Measurements from ENCODE around the gene POMC. TPM values are rescaled to one million over a fixed set of nuclear protein-coding genes. Genes with fewer than 3 reads are reported as not detected.
"Not testable (repeated sequence)": the region's sequence is repeated elsewhere in the genome, so short reads cannot be mapped to it uniquely, and the experiment has no call there.

Gene POMC
- total RNA-seq, 1 experiment from 2014 or later: not detected

- Mint-ChIP-seq H3K4me1 (ENCODE audit: low read depth, unreplicated experiment) (no peaks in the 10 kb centered on the region), H3K9me3 (ENCODE audit: low read depth, unreplicated experiment) (no peaks in the 10 kb centered on the region), H3K27ac (ENCODE audit: unreplicated experiment) (no peak overlapping the region), H3K4me3 (ENCODE audit: low read depth, unreplicated experiment) (no peak overlapping the region), H3K27me3 (ENCODE audit: unreplicated experiment) (peaks cover 40% of the 10 kb centered on the region), H3K36me3 (ENCODE audit: insufficient read depth, unreplicated experiment) (peaks cover 4% of the 10 kb centered on the region)
- CTCF ChIA-PET: interaction anchor here (4.1 kb wide), 1 partner anchor 152 kb away, joined by 33 read pairs; no protein-coding TSS in a partner anchor
- TF ChIP-seq CTCF (IDR thresholded peaks at IDR 0.05; ENCODE audit: unreplicated experiment): no peak
- no peak for DNase-seq
- intact Hi-C loops (cut with micrococcal nuclease; ENCODE audit: unreplicated experiment): loop anchor here (2.0 to 5.0 kb wide), 2 partner anchors 515 to 717 kb away; no protein-coding TSS in a partner anchor
- no TSS peak for BruUV-seq (replicated peaks)
These were observed 40.7 kb downstream of the POMC start for GRCh38 chr2:25127646-25128045.

- H3K4me1 Mint-ChIP-seq (ENCODE audit: low read depth, unreplicated experiment); H3K27ac Mint-ChIP-seq (ENCODE audit: unreplicated experiment); H3K9me3 Mint-ChIP-seq (ENCODE audit: low read depth, unreplicated experiment); H3K4me3 Mint-ChIP-seq (ENCODE audit: low read depth, unreplicated experiment); BruUV-seq (replicated peaks); H3K36me3 Mint-ChIP-seq (ENCODE audit: insufficient read depth, unreplicated experiment); DNase-seq: not testable (repeated sequence)
- intact Hi-C loops (cut with micrococcal nuclease; ENCODE audit: unreplicated experiment): loop anchor here (5.0 kb wide), 1 partner anchor 515 kb away; no protein-coding TSS in a partner anchor
- peaks cover 40% of the 10 kb centered on the region for H3K27me3 Mint-ChIP-seq (ENCODE audit: unreplicated experiment)
- CTCF ChIA-PET: interaction anchor here (0.7 kb wide), 1 partner anchor 304 kb away, joined by 3 read pairs; no protein-coding TSS in a partner anchor
These were observed 41.3 kb downstream of the POMC start for GRCh38 chr2:25127071-25127470.

GRCh38 chr2:25125976-25126375 is 42.4 kb downstream of the POMC start:
- DNase-seq: no peak
- Mint-ChIP-seq H3K4me3 (ENCODE audit: low read depth, unreplicated experiment) (no peak overlapping the region), H3K4me1 (ENCODE audit: low read depth, unreplicated experiment) (no peaks in the 10 kb centered on the region), H3K36me3 (ENCODE audit: insufficient read depth, unreplicated experiment) (peaks cover 4% of the 10 kb centered on the region), H3K27me3 (ENCODE audit: unreplicated experiment) (peaks cover 40% of the 10 kb centered on the region), H3K9me3 (ENCODE audit: low read depth, unreplicated experiment) (no peaks in the 10 kb centered on the region), H3K27ac (ENCODE audit: unreplicated experiment) (no peak overlapping the region)
- BruUV-seq (replicated peaks): no TSS peak
- CTCF ChIA-PET: no interaction called here
- no peak for TF ChIP-seq CTCF (IDR thresholded peaks at IDR 0.05; ENCODE audit: unreplicated experiment)
- intact Hi-C loops (cut with micrococcal nuclease; ENCODE audit: unreplicated experiment): loop anchor here (5.0 kb wide), 1 partner anchor 514 kb away; no protein-coding TSS in a partner anchor

GRCh38 chr2:25125189-25125588 is 43.2 kb downstream of the POMC start:
- no peak for DNase-seq
- CTCF ChIA-PET: no interaction called here
- Mint-ChIP-seq H3K27ac (ENCODE audit: unreplicated experiment) (no peak overlapping the region), H3K4me1 (ENCODE audit: low read depth, unreplicated experiment) (no peaks in the 10 kb centered on the region), H3K4me3 (ENCODE audit: low read depth, unreplicated experiment) (no peak overlapping the region), H3K36me3 (ENCODE audit: insufficient read depth, unreplicated experiment) (peaks cover 4% of the 10 kb centered on the region), H3K27me3 (ENCODE audit: unreplicated experiment) (peaks cover 34% of the 10 kb centered on the region), H3K9me3 (ENCODE audit: low read depth, unreplicated experiment) (no peaks in the 10 kb centered on the region)
- TF ChIP-seq CTCF (IDR thresholded peaks at IDR 0.05; ENCODE audit: unreplicated experiment): no peak
- intact Hi-C loops (cut with micrococcal nuclease; ENCODE audit: unreplicated experiment): loop anchor here (5.0 kb wide), 1 partner anchor 513 kb away; no protein-coding TSS in a partner anchor
- BruUV-seq (replicated peaks): no TSS peak

DNA sequence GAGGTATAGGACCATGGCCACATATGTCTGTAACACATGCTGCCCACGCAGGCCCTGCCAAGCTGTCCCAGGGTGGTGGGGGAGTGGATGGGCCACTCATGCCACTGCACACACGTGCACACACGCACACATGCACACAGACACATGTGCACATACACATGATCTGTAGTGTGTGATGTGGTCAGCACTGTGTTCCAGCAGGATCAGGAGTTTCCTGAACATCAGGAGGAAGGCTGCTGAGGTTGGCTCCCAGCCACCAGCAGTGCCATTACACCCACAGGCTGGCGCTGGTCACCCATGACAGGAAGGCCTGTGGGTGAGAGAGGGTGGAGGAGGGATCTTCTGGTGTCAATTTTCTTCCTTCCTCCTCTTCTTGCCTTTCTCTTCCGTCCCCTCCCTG is 44.7 kb downstream of the POMC start:
- CTCF ChIA-PET: no interaction called here
- Mint-ChIP-seq H3K36me3 (ENCODE audit: insufficient read depth, unreplicated experiment) (no peaks in the 10 kb centered on the region), H3K27me3 (ENCODE audit: unreplicated experiment) (peaks cover 29% of the 10 kb centered on the region), H3K27ac (ENCODE audit: unreplicated experiment) (no peak overlapping the region), H3K4me3 (ENCODE audit: low read depth, unreplicated experiment) (no peak overlapping the region), H3K4me1 (ENCODE audit: low read depth, unreplicated experiment) (no peaks in the 10 kb centered on the region), H3K9me3 (ENCODE audit: low read depth, unreplicated experiment) (no peaks in the 10 kb centered on the region)
- BruUV-seq (replicated peaks): no TSS peak
- intact Hi-C loops (cut with micrococcal nuclease; ENCODE audit: unreplicated experiment): no loop called here
- DNase-seq: no peak
- no peak for TF ChIP-seq CTCF (IDR thresholded peaks at IDR 0.05; ENCODE audit: unreplicated experiment)
